GM21717 (cell line): ENCODE data around the gene CTNNA3.
"Not testable (repeated sequence)": the region's sequence is repeated elsewhere in the genome, so short reads cannot be mapped to it uniquely, and the experiment has no call there.

ENCODE experiments used
- ATAC-seq: cut with Tn5 transposase; IDR thresholded peaks from one replicate; pipeline ENCODE4 v1.9.1; 2021; ENCODE audit warnings: mild to moderate bottlenecking, moderate library complexity; ENCODE audit not compliant: unreplicated experiment

CTNNA3 gene

DNA sequence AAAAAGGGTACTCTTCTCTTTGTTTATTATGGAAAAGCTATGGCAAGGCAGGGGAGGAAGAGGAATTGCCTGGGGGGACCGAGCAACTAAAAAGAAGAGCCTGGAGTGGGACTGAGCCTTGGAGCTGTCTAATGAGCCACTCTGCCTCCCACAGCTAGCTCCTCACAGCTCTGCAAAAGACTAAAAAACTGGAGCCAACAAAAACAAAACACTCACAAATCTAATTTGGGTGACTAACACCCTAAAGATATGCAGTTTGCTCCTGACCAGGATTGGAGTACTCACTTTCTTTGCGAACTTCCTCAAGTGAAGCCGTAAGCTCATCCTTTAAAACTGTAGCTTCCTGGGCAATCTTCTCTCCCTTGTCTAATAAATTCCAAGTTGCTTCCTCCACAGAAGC lies 89.4 kb downstream of the CTNNA3 start:
- no peak for ATAC-seq

DNA sequence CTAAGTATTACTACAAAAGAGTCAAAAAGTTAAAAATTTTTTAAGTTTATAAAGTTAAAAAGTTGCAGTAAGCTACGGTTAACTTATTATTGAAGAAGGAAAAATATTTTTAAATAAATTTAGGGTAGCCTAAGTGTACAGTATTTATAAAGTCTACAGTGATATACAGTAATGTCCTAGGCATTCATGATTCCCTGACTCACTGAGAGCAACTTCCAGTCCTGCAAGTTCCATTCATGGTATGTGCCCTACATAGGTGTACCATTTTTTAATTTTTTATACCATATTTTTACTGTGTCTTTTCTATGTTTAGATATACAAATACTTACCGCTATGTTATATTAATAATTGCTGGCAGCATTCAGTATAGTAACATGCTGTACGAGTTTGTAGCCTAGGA lies 92.3 kb downstream of the CTNNA3 start:
- no peak for ATAC-seq

DNA sequence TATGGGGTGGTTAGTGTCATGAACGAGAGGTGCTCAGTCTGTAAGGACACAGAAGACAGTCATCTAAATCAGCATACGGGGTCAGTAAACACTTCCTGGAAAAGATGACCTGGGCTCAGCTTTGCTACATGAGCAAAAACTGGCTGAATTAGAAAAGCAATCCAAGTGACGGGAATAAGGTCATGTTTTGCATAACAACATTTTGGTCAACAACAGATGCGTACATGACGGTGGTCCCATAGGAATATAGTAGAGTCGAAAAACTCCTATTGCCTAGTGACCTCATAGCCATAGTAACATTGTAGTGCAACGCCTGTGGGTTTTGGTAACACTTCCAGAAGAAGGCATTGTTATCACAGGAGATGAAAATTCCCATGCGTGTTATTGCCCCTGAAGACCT lies 92.9 kb downstream of the CTNNA3 start:
- no peak for ATAC-seq

GRCh38 chr10:67602268-67602950 lies 93.6 kb downstream of the CTNNA3 start:
- ATAC-seq = no peak

GRCh38 chr10:67599597-67599996 lies 96.4 kb downstream of the CTNNA3 start:
- no peak for ATAC-seq

DNA sequence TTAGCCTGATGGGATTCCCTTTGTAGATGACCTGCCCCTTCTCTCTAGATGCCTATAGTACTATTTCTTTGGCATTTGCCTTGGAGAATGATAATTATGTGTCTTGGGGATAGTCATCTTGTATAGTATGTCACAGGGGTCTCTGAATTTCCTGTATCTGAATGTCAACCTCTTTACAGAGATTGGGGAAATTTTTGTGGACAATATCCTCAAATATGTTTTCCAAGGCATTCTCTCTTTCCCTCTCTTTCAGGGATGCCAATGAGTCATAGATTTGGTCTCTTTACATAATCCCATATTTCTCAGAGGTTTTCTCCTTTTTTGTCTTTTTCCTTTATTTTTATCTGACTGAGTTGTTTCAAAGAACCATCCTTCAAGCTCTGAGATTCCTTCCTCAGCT lies 99.4 kb downstream of the CTNNA3 start:
- no peak for ATAC-seq

DNA sequence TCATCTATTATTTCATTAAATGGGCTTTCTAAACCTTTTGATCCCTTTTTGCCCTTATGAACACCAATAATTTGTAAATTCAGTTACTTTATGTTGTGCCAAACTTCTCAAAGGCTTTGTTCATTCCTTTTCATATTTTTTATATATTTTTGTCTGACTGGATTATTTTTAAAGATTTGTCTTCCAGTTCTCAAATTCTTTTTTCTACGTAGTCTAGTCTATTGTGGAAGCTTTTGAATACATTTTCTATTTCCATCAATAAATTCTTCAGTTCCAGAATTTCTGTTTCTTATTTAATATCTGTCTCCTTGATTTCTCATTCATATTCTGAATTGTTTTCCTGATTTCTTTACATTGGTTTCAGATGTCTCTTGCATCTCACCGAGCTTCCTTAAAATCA lies 108.2 kb downstream of the CTNNA3 start:
- ATAC-seq = no peak

- ATAC-seq = no peak
Observed at GRCh38 chr10:67575532-67575931, 120.5 kb downstream of the CTNNA3 start.

DNA sequence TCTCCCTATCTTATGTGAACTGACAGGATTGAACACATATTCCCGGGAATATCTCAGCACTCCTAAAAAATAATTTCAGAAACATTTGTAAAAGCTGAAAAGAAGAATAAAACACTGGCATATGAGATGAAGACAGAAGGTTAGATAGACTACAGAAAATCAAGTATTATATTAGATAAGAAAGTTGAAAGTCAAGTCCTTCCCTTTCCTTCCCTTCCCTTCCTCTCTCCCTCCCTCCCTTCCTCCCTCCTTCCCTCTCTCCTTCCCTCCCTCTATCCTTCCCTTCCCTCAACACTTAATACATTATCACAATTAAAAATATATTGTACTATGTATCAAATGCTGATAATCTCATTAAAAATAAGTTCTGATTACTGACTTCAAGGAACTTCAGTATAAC lies 122.5 kb downstream of the CTNNA3 start:
- no peak for ATAC-seq

DNA sequence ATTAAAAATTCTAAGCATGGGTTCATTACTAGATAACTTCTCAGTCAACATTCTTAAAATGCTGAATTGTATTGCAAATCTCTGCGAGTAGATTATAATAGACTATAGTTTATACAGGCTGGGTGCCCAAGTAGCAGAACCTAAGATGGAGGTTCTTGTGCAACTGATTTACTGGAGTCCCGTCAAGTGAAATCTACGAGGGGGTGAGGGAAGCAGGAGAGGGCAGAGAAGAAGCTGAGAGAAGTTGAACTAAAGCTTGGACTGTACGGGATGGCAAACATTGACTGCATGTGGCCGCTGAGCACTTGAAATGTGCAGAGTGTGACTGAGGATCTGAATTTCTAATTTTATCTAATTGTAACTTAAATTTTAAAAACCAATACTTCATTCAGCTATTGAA lies 124.5 kb downstream of the CTNNA3 start:
- ATAC-seq = no peak

- ATAC-seq = not testable (repeated sequence)
Observed at GRCh38 chr10:67558311-67558710, 137.7 kb downstream of the CTNNA3 start.

GRCh38 chr10:67553254-67553653 lies 142.7 kb downstream of the CTNNA3 start:
- no peak for ATAC-seq

GRCh38 chr10:67550838-67551402 lies 145.1 kb downstream of the CTNNA3 start:
- ATAC-seq = no peak

DNA sequence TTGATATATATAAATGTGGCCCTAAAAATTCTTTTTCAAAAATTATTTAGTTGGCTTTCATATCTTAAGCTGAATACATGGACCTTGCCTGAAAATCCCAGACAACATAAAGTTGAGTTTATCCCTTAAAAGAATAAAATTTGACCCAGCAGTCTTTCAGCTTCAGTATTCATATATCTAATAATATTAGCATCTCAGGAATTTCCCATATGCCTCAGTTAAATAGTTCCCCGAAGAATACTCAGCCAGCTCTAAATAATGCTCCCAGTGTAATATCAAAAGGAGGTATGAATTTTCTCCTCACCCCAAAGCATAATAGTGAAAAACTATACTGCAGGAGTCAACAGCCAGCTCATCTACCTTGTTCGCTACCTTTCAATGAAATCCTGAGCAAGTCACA lies 145.9 kb downstream of the CTNNA3 start:
- no peak for ATAC-seq

DNA sequence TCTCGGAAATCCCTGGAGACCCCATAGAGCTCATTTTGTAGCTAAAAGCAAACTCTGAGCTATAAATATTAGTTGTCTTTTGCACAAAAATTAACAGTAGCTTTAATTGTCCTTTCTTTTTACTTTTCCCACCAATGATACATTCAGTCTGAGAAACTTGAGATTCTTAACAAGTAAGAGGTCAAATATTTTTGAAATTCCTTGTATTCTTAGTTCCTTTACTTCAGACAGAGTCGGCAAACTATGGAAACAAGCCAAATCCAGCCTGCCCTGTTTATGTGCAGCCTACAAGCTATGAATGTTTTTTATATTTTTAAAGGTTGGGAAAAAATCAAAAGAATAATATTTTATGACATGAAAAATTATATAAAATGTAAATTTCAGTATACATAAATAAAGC lies 146.6 kb downstream of the CTNNA3 start:
- no peak for ATAC-seq

GRCh38 chr10:67541411-67541810 lies 154.6 kb downstream of the CTNNA3 start:
- ATAC-seq = no peak

DNA sequence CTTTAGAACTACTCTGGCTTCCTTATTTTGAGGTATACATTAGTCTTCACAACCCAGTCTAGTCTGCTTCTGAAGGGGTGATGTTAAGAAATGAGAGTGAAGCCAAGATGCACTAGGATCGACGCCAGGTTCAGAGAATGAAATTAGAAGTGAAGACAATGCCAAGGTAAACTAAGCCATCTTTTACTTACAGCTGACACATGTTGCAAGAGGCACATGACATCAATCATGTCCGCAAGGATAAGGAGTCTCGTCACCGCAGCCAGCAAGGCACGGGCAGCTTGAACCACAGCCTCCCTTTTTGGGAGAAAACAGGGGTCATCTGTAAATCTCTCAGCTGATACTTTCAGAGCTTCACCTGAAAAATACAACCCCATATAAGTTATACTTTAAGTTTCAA lies 156.7 kb downstream of the CTNNA3 start:
- ATAC-seq = no peak

GRCh38 chr10:67537906-67538305 lies 158.1 kb downstream of the CTNNA3 start:
- ATAC-seq = no peak

DNA sequence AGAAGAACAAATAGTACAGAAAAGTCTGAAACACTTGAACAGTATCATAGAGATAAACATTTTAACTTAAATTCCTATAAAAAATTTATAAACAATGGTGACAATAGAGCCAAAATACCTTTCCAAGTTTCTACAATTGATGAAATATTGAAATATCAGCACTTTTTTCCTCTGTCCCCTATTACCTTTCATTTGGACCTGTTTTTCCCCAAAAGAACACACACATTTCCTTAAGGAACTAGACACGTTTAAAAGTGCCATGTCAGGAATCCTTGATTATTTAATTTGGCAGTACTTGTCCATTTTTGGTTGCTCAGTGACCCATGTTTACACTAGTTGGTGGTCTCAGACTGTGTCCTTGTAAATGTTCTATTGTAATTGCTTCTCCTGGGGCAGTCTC lies 162.6 kb downstream of the CTNNA3 start:
- no peak for ATAC-seq

GRCh38 chr10:67530990-67531389 lies 165.0 kb downstream of the CTNNA3 start:
- ATAC-seq = not testable (repeated sequence)

DNA sequence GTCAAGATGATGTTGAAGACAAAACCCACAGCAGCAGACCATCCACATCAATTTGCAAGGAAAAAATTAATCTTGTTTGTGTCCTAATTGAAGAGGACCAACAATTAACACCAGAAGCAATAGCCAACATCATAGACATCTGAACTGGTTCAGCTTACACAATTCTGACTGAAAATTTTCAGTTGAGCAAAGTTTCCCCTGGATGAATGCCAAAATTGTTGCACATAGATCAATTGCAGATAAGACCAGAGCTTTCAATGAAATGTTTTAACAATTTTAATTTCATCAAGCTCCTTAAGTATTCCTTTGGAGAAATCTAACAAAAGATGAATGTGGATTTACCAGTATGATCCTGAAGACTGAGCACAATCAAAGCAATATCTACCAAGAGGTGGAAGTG lies 168.6 kb downstream of the CTNNA3 start:
- no peak for ATAC-seq

DNA sequence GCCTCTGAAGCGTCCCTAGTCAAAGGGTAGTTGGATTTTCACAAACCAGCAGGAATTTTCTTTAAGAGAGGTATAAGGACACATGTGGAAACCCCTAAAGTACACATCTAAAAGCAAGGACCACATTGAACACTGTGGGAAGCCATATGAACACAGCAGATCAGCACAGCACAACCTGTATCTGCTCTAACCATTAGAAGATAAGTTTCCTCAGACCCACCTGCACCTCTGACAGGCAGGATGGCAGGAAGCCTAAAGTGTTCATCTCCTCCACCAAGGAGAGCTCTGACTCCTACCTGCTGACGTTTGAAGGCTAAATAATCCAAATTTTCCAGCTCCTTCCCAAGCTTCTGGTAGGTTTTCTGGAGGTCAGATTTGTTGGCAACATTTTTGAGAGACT lies 174.4 kb downstream of the CTNNA3 start:
- no peak for ATAC-seq

- ATAC-seq = peak; percentile 80
Observed at GRCh38 chr10:67520924-67521520, 175.0 kb downstream of the CTNNA3 start.
